NCI-H1092 treated with DMSO at 0.1 percent for 48 hours (cell line): ENCODE measurements around the gene SLC5A11.
"Not testable (repeated sequence)": the region's sequence is repeated elsewhere in the genome, so short reads cannot be mapped to it uniquely, and the experiment has no call there.

ENCODE experiments used
- DNase-seq: peaks from one replicate; lab custom pipeline; 2025; lab: John Stamatoyannopoulos, UW

Gene SLC5A11

DNA sequence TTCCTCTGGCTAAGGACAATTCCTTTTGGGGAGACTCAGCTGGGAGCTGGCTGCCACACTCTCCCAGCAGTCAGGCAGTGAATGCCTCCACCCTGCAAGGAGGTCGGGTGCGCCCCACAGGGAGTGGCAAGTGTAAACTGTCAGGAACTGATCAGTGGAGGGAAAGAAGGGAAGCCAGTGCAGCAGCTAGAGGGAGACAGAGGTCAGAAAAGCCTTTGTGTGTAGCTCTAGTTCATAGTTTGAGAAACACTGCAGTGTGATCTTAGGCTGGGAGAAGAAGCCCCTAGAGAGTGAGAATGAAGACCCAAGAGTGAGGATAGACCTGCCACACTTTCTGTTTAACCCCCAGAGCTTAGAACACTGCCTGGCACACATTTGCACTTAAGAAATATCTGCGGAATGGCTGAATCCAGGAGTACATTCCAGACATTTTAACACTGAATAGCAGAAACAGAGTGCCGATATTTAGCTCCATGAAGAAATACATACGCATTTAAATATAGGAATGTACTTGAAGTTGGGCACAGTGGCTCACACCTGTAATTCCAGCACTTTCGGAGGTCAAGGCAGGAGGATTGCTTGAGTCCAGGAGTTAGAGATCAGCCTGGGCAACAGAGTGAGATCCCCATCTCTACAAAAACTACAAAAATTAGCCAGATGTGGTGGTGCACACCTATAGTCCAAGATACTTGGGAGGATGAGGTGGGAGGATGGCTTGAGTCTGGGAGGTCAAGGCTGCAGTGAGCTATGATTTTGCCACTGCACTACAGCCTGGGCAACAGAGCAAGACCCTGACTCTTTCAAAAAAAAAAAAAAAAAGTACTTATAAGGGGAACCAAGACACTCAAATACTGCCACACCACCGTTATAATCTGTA, 11.1 kb upstream of the SLC5A11 start:
- peak; percentile 35 for DNase-seq

DNA sequence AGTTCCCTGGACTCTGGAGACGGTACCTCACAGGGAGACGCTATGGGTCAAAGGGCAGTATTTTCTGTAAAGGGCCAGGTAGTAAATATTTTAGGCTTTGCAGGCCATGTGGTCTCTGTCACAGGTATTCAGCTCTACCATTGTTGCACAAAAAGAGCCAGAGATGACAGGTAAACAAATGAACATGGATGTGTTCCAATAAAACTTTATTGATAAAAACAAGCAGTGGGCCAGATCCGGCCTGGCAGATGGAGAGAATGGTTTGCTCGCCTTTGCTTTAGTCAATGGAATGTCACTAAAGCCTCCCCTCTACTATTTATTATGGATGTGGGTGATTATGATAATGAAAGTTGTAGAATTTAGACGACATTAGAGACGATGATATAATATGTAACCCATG, 8.9 kb upstream of the SLC5A11 start:
- DNase-seq, result no peak

DNA sequence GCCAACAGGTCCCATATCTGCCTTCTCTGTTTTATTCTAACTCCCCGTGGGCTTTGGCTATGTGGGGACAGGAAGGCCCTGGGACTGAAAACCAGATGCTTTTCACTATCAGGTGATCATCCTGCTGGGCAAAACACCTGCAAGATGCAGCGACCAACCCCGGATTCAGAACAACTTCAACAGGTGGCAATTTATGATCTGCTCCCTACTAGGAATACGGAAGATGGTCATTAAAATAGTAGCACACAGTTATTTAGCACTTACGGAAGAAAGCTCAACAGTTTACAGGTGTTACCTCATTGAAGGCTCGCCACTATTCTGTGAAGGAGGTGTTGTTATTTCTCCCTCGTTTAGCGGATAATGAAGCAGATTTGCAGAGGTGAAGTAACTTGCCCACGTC, 7.8 kb upstream of the SLC5A11 start:
- no peak for DNase-seq

DNA sequence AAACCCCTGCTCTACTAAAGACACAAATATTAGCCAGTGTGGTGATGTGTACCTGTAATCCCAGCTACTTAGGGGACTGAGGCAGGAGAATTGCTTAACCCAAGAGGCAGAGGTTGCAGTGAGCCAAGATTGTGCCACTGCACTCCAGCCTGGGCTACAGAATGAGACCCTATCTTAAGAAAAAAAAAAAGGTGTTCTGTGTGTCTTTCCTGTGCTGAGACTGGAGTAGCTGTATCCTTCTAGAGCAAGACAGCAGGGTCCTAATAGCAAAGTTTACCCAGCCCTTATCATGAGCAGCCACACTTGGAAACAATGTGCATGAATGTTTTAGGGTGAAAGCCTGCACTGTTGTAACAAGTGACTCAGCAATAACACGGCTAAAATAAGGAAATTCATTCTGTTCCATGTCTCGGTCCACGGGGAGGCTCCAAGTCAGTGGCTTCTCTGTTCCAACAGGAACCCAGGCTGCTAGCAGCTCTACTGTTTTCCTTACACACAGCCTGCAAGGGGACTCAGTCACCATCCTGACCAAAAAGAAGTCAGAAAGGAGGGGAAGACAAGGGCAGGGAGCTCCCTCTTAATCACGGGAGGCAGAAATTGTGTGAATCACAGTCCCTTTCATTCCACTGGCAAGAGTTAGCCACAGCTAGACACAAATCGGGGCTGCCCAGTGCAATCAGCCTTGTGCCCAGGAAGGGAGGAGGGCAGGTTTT, 7.1 kb upstream of the SLC5A11 start:
- no peak for DNase-seq

DNA sequence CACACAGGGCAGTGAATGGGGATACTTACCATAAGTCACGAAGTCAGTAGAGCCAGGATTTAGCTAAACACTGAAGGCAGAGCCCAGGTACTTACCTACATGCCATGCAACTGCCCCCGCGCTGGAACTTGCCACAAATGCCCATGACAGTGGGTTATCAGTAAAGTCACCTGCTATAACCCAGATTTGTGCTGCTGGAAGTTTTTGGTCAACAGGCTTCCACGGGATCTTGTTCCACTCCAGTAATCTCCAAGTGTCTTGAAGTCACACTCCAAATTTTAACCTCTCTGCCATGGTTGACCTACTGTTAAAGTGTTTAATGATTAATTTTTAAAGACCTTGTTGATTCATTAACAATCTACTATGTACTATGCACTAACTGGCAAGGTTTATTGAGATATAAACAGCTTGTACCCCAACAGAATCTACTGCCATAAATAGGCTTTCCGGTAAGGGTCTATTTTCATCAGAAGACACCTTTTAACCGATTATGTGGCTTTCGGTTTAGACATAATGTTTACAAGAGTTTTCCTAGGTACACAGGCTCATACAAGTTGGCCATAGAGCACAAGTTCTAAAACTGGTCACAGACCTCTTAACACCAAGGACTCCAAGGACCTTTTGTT, 6.3 kb upstream of the SLC5A11 start:
- no peak for DNase-seq

DNA sequence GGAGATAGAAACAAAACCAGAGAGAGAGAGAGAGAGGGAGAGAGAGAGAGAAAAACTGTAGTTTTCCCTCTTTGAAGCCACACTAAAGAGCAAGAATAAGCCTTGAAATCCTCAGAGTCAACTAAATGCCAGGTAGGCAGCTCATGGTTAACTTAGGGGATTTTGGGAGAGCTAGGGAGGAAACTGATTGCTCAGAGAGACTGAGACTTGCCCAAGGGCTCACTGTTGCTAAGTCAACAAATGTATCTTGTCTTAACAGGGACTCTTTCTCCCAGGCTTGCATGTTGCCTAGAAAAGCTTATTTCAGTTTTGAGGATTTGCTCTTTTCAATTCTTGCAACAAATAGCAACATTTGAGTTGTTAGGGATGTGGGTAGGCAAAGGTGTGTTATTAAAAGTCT, 4.5 kb upstream of the SLC5A11 start:
- no peak for DNase-seq

DNA sequence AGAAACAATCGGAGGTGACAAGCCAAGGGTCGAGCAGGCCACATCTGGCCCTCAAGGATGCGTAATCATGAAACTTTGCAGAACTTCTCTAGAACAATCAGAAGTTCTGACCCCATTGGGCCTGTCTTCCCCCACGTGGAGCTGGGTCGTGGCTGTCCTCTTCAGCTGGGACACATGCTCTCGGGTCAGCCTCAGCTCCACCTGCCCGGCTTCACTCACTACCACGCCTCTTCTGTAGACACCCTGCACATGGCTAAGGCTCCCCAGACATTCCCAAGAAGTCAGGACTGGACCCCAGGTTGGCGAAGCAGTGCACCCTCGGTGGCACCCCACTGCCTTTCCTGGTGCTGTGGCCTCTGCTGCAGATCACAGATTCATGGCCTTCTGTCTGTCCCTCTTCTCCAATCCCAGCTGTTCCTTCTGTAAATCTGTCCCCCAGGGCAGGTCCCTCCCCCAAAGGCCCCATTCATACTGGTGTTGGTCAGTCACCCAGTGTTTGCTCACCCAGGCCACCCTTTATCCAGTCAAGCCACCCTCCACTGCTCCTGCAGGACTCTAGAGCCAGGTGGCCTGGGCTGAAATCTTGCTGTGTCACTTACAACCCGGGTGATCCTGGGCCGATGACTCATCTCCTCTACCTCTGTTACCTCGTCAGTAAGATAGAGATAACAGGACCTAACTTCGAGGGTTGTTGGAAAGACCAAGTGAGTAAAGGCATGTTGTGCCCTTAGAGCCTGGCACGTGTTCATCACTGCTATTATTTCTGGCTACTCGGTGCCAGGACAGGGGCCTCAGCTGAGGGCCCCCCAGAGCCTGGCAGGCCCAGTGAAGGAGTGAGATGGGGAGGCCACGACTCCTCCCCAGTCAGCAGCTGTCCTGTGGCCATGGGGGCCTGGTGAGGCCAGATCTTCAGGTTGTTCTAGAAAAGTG, 1.4 kb upstream of the SLC5A11 start:
- no peak for DNase-seq

DNA sequence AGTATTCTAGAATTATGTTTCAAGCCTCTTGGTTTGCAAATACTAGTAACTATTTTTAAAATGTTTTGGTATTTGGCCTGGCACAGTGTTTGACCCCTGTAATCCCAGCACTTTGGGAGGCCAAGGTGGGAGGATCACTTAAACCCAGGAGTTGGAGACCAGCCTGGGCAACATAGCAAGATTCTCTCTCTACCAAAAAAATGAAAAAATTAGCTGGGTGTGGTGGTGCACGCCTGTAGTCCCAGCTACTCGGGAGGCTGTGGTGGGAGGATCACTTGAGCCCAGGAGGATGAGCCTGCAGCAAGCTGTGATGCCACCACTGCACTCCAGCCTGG, 765 bp upstream of the SLC5A11 start:
- DNase-seq, result not testable (repeated sequence)

DNA sequence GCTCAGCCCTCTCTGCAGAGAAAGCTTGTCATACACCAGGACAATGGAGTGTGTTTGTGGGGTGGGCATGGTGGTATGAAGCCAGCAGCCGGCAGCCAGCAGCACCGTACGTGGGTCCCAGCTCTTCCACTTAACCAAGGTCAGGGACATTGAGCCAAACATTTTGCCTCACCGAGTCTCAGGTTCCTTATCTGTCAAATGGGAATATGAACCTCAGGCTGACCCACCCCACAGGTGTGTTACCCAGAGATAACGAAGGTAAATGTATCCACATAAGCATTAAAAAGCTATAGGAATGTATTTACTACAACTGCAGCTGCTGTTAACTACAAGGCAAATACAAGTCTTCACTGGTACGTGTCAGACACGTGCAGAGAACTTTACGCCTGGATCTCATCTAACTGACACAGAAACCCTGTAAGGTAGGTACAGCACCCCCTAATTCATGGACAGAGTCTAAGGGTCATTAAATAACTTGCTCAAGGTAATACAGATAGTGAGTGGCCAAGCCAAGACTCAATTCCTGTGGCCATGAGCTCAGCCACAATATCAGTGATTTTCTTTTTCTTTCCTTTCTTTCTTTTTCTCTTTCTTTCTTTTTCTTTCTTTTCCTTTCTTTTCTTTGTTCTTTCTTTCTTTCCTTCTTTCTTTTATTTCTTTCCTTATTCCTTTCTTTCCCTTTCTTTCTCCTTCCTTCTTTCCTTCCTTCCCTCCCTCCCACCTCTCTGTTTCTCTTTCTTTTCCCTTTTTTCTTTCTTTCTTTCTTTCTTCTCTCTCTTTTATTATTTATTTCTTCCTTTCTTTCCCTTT, 990 bp downstream of the SLC5A11 start:
- DNase-seq, result no peak

DNA sequence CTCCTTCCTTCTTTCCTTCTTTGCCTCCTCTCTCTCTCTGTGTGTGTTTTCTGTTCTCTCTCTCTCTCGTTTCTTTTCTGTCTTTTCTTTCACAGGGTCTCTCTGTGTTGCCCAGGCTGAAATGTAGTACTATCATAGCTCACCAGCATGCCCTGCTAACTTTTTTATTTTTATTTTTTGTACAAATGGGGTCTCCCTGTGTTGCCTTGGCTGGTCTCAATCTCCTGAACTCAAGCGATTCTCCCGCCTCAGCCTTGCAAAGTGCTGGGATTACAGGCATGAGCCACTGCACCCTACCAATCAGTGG, 1.5 kb downstream of the SLC5A11 start:
- DNase-seq, result no peak

DNA sequence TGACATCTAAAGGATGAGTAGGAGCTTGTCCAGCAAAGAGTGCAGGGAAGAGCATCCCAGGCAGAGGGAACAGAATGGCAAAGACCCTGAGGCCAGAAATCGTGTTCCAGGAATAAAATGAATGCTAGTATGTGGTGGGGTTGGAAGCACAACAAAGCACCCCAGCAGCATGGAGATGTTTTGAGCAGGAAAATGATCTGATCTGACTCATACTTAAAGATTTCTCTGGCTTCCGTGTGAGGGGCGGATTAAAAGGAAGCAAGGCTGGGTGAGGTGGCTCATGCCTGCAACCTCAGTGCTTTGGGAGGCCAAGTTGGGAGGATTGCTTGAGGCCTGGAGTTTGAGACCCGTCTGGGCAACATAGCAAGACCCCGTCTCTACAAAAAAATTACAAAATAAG, 2.3 kb downstream of the SLC5A11 start:
- no peak for DNase-seq

DNA sequence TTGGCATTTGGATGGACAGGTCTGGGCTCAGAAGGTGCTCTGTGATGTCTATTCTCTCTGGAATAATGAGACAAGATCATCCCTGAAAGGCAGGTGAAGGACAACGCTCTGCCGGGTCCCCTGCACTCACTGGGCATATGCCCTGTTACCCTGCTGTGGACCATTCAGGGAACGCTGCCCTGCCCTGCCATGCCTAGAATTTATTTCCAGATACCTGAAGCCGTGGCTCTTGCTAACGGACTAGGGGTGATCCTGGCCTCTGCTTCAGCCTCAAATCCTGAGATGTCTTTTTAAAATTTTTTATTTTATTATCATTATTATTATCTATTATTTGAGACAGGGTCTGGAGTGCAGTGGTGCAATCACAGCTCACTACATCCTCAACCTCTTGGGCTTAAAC, 3.9 kb downstream of the SLC5A11 start:
- DNase-seq, result no peak

DNA sequence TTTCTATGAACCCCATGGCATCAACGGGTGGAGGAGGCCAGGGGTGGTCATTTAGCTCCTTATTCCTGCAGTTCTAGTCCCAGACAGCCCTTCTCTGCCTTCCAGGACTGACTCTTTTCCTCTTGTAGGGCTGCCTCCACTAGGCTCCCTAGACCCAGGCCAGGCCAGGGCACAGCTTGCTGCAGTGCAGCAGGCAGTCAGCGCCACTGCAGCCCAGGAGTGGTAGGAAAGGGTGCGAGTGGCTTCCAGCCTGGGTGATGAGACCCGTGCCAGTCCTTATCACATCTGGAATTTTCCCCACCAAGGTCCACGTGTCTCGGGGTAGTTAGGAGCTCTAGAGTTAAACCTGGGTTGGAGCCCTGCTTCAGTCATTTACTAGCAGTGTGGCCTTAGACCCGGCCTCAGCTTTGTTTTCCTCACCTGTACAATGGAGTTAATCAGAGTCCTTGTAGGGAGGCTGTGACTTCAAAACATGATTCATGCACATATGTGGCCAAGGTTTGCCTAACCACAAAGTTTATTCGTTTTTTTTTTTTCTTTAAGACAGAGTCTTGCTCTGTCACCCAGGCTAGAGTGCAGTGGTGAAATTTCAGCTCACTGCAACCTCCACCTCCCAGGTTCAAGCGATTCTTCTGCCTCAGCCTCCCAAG, 4.7 kb downstream of the SLC5A11 start:
- no peak for DNase-seq

DNA sequence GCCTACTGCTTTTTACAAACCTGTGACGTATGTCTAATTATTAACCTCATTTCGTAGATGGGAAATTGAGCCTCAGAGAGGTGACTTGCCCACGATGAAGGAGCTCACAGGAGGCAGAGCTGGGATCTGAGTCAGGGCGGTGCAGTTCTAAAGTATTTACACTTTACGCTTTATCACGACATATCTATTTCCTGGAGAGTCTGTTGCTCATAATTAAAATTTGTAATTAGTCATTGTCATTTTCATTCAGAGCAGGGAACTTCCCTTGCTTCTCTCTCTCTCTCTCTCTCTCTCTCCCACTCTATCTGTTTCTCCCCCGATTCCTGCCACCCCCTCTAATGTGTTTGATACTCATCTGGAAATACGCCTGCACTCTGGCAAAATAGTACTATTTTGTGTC, 5.9 kb downstream of the SLC5A11 start:
- DNase-seq, result no peak

DNA sequence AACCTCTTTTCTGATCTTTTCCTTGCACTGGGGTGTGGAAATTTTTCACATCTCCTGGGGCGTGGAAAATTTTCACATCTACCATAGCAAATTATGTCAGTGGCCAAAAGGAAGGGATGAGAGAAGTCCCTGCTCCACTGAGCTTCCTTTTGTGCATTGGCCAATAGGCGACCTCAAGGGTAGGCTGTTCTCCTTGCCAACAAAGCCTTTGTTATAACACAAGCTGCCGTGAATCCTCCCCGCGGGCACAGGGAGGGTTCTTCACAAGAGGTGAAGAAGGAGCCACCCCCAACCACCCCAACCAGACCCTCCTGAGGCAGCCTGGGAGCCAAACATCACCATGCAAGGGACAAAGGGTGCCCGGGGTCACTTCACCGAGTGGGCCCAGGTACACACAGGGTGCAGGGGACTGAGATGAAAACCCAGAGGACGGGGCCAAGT, 6.5 kb downstream of the SLC5A11 start:
- DNase-seq, result no peak

DNA sequence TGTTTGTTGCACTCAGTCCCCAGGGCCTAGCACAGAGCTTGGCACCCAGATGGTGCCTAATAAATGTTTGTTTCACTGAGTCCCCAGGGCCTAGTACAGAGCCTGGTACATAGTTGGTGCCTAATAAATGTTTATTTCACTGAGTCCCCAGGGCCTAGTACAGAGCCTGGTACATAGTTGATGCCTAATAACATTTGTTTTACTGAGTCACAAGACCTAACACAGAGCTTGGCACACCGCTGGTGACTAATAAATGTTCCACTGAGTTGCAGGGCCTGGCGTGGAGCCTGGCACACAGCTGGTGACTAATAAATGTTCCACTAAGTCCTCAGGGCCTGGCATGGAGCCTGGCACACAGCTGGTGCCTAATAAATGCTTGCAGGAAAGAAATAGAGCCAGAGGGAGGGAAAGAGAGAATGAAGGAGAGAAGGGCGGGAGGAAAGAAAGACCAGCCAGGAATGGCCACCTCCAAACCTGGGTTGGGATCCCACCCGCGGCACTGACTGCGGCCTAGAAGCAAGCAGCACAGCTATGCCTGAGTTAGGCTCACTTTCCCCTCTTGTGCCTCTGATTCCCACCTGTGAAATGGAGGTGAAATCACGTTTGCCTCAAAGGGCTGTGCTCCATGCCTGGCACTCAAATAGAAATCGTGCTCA, 7.5 kb downstream of the SLC5A11 start:
- DNase-seq, result no peak

DNA sequence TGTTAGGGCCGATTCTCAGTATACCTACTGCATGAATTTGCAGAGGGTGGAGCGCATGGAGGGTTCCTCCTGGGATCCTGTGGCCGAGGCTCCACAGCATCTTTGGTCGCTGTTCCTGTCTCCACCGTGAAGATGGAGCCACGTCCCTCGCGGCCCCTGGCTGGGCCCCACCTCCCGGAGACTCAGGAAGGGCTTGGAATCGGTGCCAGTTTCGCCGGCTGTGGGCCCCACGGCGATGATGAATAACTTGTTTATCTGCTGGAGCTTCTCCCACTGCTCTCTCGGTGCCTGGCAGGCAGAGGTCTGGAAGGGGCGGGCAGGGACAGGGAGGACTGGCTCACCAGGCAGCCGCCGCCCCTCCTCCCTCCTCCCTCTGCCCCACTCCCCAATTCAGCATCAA, 8.1 kb downstream of the SLC5A11 start:
- peak; percentile 28 for DNase-seq

DNA sequence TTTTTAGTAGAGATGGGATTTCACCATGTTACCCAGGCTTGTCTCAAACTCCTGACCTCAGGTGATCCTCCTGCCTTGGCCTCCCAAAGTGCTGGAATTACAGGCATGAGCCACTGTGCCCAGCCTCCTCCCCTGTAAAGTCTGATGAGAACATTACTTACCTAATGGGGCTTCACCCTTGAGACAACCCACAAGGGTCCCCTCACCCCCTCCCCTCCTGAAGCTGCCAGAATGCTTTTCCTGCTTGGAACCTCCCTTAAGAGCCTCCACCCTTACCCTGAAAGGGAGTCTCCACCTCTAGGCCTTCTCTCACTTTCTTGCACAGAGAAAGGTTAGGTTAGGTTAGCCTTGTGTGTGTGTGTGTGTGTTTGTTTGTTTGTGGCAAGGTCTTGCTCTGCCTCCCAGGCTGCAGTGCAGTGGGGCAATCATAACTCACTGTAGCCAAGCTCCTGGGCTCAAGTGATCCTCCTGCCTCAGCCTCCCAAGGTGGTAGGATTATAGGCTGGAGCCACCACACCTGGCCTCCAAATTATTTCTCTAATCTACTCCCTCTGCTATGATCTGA, 8.9 kb downstream of the SLC5A11 start:
- no peak for DNase-seq

DNA sequence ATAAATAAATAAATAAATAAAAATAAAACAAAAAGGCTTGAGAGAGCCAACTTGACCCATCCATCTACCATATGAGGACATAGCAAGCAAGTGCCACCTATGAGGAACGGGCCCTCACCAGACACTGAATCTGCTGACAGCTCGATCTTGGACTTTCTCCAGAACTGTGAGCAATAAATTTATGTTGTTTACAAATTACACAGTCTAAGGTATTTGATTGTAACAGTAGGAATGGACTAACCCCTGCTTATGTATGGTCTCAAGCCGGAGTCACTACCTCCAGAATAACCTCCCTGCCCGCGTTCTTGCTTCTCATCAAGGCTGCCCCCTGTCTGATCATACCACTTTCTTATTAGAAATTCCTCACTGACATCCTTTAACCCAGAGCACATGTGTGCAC, 9.9 kb downstream of the SLC5A11 start:
- no peak for DNase-seq

DNA sequence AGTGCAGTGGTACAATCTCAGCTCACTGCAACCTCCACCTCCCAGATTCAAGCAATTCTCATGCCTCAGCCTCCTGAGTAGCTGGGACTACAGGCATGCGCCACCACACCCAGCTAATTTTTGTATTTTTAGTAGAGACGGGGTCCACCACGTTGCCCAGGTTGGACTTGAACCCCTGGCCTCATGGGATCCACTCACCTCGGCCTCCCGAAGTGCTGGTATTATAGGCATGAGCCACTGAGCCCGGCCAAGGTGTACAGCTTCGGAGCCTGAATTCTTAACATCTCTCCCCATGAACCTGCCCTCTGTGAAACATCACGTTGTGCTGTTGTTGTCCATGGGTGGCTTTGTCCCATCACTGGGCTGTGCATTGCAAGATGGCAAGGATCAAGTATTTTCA, 11.1 kb downstream of the SLC5A11 start:
- DNase-seq, result not testable (repeated sequence)
